Kidney capillary endothelial cell (primary cell): Measurements from ENCODE around the gene UGT1A4.

Source experiments
- DNase-seq: peaks from one replicate; pipeline ENCODE4 v3.0.0-alpha.2; 2018; ENCODE audit warnings: low spot score

The UGT1A4 gene

GRCh38 chr2:233718552-233718951, at the start of gene UGT1A4:
UGT1A4 (plus strand) TSS chr2:233718736; CDS start chr2:233718821, 85 bp downstream.
- DNase-seq = no peak

GRCh38 chr2:233671290-233672161, 47.0 kb upstream of the UGT1A4 start, which contains the start of gene UGT1A9:
UGT1A9 (plus strand) TSS chr2:233671898; CDS start chr2:233671935, 37 bp downstream.
- no peak for DNase-seq

- no peak for DNase-seq
Measured at GRCh38 chr2:233672886-233673285, 45.6 kb upstream of the UGT1A4 start.

GRCh38 chr2:233673896-233674295, 44.6 kb upstream of the UGT1A4 start:
- DNase-seq = no peak

GRCh38 chr2:233674314-233674713, 44.2 kb upstream of the UGT1A4 start:
- no peak for DNase-seq

- DNase-seq = no peak
Measured at GRCh38 chr2:233674995-233675394, 43.5 kb upstream of the UGT1A4 start.

- DNase-seq = no peak
Measured at GRCh38 chr2:233676046-233676445, 42.5 kb upstream of the UGT1A4 start.

- no peak for DNase-seq
Measured at GRCh38 chr2:233679196-233679595, 39.3 kb upstream of the UGT1A4 start.

GRCh38 chr2:233680361-233681045, 38.0 kb upstream of the UGT1A4 start:
- DNase-seq = no peak

GRCh38 chr2:233681521-233682099, 36.9 kb upstream of the UGT1A4 start, which contains the start of gene UGT1A7:
UGT1A7 (plus strand) TSS chr2:233681901; CDS start chr2:233681938, 37 bp downstream.
- DNase-seq = no peak

GRCh38 chr2:233684640-233685039, 33.9 kb upstream of the UGT1A4 start:
- DNase-seq = no peak

GRCh38 chr2:233686928-233687327, 31.6 kb upstream of the UGT1A4 start:
- DNase-seq = no peak

GRCh38 chr2:233688341-233688740, 30.2 kb upstream of the UGT1A4 start:
- DNase-seq = no peak

GRCh38 chr2:233689031-233689430, 29.5 kb upstream of the UGT1A4 start:
- DNase-seq = no peak

GRCh38 chr2:233689501-233689900, 29.0 kb upstream of the UGT1A4 start:
- no peak for DNase-seq

- DNase-seq = no peak
Measured at GRCh38 chr2:233690444-233690843, 28.1 kb upstream of the UGT1A4 start.

- DNase-seq = no peak
Measured at GRCh38 chr2:233691443-233692433, 26.8 kb upstream of the UGT1A4 start.

- DNase-seq = no peak
Measured at GRCh38 chr2:233692648-233693047, 25.9 kb upstream of the UGT1A4 start, which contains the start of gene UGT1A6. UGT1A6 (plus strand) TSS chr2:233692890; CDS start chr2:233693005, 115 bp downstream.

- no peak for DNase-seq
Measured at GRCh38 chr2:233693963-233694362, 24.6 kb upstream of the UGT1A4 start.

GRCh38 chr2:233698740-233699139, 19.8 kb upstream of the UGT1A4 start:
- no peak for DNase-seq

- DNase-seq = no peak
Measured at GRCh38 chr2:233699424-233700027, 19.0 kb upstream of the UGT1A4 start.
